B cell (primary cell): ENCODE data around the gene TP53AIP1. TPM values are rescaled to one million over a fixed set of nuclear protein-coding genes. Genes with fewer than 3 reads are reported as not detected.

Source experiments
- ATAC-seq: fragments of 200-7000 bp; cut with Tn5 transposase; one replicate; pipeline ENCODE4 v1.10.0; 2021; ENCODE audit warnings: low read depth, mild to moderate bottlenecking, moderate number of reproducible peaks, moderate library complexity
- CTCF ChIA-PET: fragments of 350-600 bp; sonication (Branson Sonifier 250); formaldehyde crosslinking; loops from one replicate; lab custom pipeline; 2021; ENCODE audit warnings: antibody characterized with exemption, inconsistent platforms; lab: Charles Lee
- POLR2A ChIA-PET: fragments of 350-600 bp; sonication (Branson Sonifier 250); formaldehyde crosslinking; loops from one replicate; lab custom pipeline; 2021; ENCODE audit warnings: antibody characterized with exemption; lab: Charles Lee
- DNase-seq: peaks from one replicate; pipeline ENCODE4 v3.0.0; 2013
- H2AFZ ChIP-seq: 2 replicates; pipeline ENCODE4 v1.6.1; 2012; ENCODE audit warnings: mild to moderate bottlenecking, low read depth, low read length; ENCODE audit not compliant: insufficient read depth, poor library complexity, severe bottlenecking
- H3K27ac ChIP-seq, 2 donors: 1 replicate in 1 of 2; 2 replicates in 1 of 2; pipeline ENCODE4 v1.5.1; 2012 to 2013; ENCODE audit warnings: low read length in 2 of 2, mild to moderate bottlenecking in 2 of 2, moderate library complexity in 1 of 2
- H3K27me3 ChIP-seq, 4 experiments: fragments of 200-600 bp in 1 of 4; sonication (generic) in 1 of 4; replicated peaks in 1 of 4; 1 replicate in 2 of 4; 2 replicates in 2 of 4; pipeline versions ENCODE4 v1.6.1 to v1.7.0; 2013 to 2016; ENCODE audit warnings: low read length in 3 of 4, mild to moderate bottlenecking in 2 of 4, mixed read lengths in 1 of 4, moderate library complexity in 1 of 4; ENCODE audit not compliant: insufficient read depth in 4 of 4, control insufficient read depth in 3 of 4; ENCODE audit errors: control extremely low read depth in 1 of 4
- H3K36me3 ChIP-seq, 2 experiments: replicated peaks in 1 of 2; 1 replicate in 1 of 2; 2 replicates in 1 of 2; pipeline versions ENCODE4 v1.6.1 to v1.7.1; 2013; ENCODE audit warnings: low read length in 1 of 2; ENCODE audit not compliant: insufficient read depth in 2 of 2, control insufficient read depth in 1 of 2; ENCODE audit errors: control extremely low read depth in 1 of 2, extremely low read depth in 1 of 2
- H3K4me1 ChIP-seq, 2 donors: fragments of 200-600 bp in 1 of 2; sonication (generic) in 1 of 2; 1 replicate in 1 of 2; 2 replicates in 1 of 2; pipeline versions ENCODE4 v1.5.1 to v1.6.1; 2013 to 2017; ENCODE audit warnings: low read length in 2 of 2; ENCODE audit not compliant: control insufficient read depth in 2 of 2, insufficient read depth in 2 of 2
- H3K4me2 ChIP-seq: replicated peaks from 2 replicates; pipeline ENCODE3; 2012; ENCODE audit warnings: mild to moderate bottlenecking, low read depth, low read length; ENCODE audit not compliant: poor library complexity, severe bottlenecking
- H3K4me3 ChIP-seq, 5 experiments: fragments of 200-600 bp in 1 of 5; sonication (generic) in 1 of 5; 1 replicate in 3 of 5; 2 replicates in 2 of 5; pipeline versions ENCODE4 v1.5.1 to v1.7.0; 2011 to 2016; ENCODE audit warnings: low read length in 4 of 5, mild to moderate bottlenecking in 4 of 5, low read depth in 2 of 5, control low read depth in 1 of 5, moderate library complexity in 1 of 5; ENCODE audit not compliant: insufficient read depth in 1 of 5; ENCODE audit errors: control extremely low read depth in 1 of 5, extremely low read depth in 1 of 5
- H3K79me2 ChIP-seq: fragments of 200-600 bp; sonication (generic); one replicate; pipeline ENCODE4 v1.6.0; 2016; ENCODE audit warnings: low read length; ENCODE audit not compliant: control insufficient read depth, insufficient read depth
- H3K9ac ChIP-seq: fragments of 200-600 bp; sonication (generic); 2 replicates; pipeline ENCODE4 v1.6.1; 2017; ENCODE audit warnings: mild to moderate bottlenecking, low read length, moderate library complexity
- H3K9me3 ChIP-seq, 3 donors: one replicate each; pipeline versions ENCODE4 v1.6.1 to v1.7.1; 2013; ENCODE audit warnings: low read length in 2 of 3; ENCODE audit not compliant: control insufficient read depth in 2 of 3, insufficient read depth in 1 of 3; ENCODE audit errors: control extremely low read depth in 1 of 3
- H4K20me1 ChIP-seq: 2 replicates; pipeline ENCODE4 v1.6.0; 2012; ENCODE audit warnings: mild to moderate bottlenecking, low read length; ENCODE audit not compliant: insufficient read depth, control insufficient read depth, poor library complexity, severe bottlenecking
- H3K27ac Mint-ChIP-seq: one replicate; pipeline ENCODE4 v1.8.0; 2021; ENCODE audit warnings: mixed read lengths
- H3K27me3 Mint-ChIP-seq: one replicate; pipeline ENCODE4 v1.8.0; 2021; ENCODE audit warnings: mixed read lengths
- H3K4me1 Mint-ChIP-seq: one replicate; pipeline ENCODE4 v1.8.0; 2021; ENCODE audit warnings: mixed read lengths
- H3K4me3 Mint-ChIP-seq: one replicate; pipeline ENCODE4 v1.8.0; 2021; ENCODE audit warnings: mixed read lengths
- H3K9me3 Mint-ChIP-seq: one replicate; pipeline ENCODE4 v1.8.0; 2022; ENCODE audit warnings: mixed read lengths; ENCODE audit not compliant: insufficient read depth
- EZH2 ChIP-seq: IDR thresholded peaks from 2 replicates; pipeline ENCODE4 v1.6.1; 2012; ENCODE audit warnings: borderline replicate concordance, low read depth, mild to moderate bottlenecking, moderate library complexity, low read length; ENCODE audit not compliant: insufficient read depth, poor library complexity, severe bottlenecking
- WGBS: methylation state at CpG from one replicate; pipeline ENCODE4 v1.1.5; 2013; ENCODE audit warnings: missing lambda C conversion rate; ENCODE audit not compliant: insufficient coverage; 5-methylcytosine and 5-hydroxymethylcytosine counted together
- intact Hi-C: fragments of 100-400 bp; cut with micrococcal nuclease; formaldehyde crosslinking; loops from one replicate; pipeline ENCODE4 v1.10.0; 2022
- polyA plus RNA-seq: library from polyadenylated mRNA; depleted of rRNA; stranded (reverse); fragments of >200 nt; gene quantifications from 2 replicates; pipeline ENCODE4 v1.2.3, GENCODE V29; 2012
- total RNA-seq, 2 donors: library from RNA; stranded (reverse); fragments of 120-200 nt in 1 of 2; gene quantifications; 1 replicate in 1 of 2; 2 replicates in 1 of 2; pipeline versions ENCODE4 v1.2.3 to v1.2.4, GENCODE V29; 2013 to 2022
- TF ChIP-seq, protein P1 (sequence below): fragments of 200-600 bp; IDR thresholded peaks from one replicate; pipeline ENCODE4 v1.8.0; 2022; ENCODE audit warnings: antibody characterized with exemption, mild to moderate bottlenecking

Gene TP53AIP1
- total and polyA plus RNA-seq, 2 donors (not counting 1 experiment from before 2014, with no cell fraction given) = 0.04 to 0.12 TPM

DNA sequence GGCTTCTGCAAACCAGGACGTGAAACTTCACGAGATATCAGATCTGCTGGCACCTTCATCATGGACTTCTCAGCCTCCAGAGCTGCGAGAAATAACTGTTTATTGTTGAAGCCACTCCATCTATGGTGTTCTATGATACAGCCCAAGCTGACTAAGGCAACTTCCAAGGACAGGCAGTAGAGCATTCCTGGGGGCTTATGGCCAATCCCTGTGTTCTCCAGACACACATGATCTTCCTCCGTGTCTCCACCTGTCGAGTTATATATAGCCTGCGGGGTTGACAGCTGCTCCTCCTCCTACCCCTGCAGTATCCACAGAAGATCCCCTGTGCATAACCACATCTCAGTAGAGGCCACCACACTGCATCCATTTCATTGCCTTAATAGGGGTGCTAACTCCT, 11.0 kb downstream of the TP53AIP1 start:
- ChIA-PET POLR2A (no interaction called here), CTCF (interaction anchor here (1.2 to 1.6 kb wide), 2 partner anchors 26 to 45 kb away, joined by 3 read pairs; no protein-coding TSS in a partner anchor)
- ATAC-seq = no peak

DNA sequence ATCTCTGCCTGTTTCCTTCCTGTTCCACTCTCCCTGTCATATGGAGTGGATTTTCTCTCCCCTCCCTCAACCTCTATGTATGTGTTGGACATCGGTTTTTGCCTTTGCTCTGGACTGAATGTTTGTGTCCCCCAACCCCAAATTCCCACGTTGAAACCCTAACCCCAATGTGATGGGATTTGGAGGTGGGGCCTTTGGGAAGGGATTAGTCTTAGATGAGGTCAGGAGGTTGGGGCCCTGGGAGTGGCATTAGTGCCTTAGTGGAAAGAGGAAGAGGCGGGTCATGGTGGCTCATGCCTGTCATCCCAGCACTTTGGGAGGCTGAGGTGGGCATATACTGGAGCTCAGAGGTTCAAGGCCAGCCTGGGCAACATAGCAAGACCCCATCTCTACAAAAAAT, 11.6 kb downstream of the TP53AIP1 start:
- Histone ChIP-seq H4K20me1 (no peaks in the 10 kb centered on the region), H3K27me3 (peaks cover 0 to 18% (median 0%) of the 10 kb centered on the region in 4 experiments), H3K79me2 (no peaks in the 10 kb centered on the region), H3K4me1 (peaks cover 7 to 11% of the 10 kb centered on the region in 2 donors), H3K27ac (no peak overlapping the region), H3K36me3 (no peaks in the 10 kb centered on the region), H3K4me3 (no peak overlapping the region), H2AFZ (no peak overlapping the region), H3K4me2 (no peak overlapping the region), H3K9me3 (peaks cover 0 to 16% (median 0%) of the 10 kb centered on the region in 3 donors), H3K9ac (no peak overlapping the region)
- no peak for ATAC-seq
- ChIA-PET CTCF (interaction anchor here (1.6 kb wide), 1 partner anchor 45 kb away, joined by 3 read pairs; no protein-coding TSS in a partner anchor), POLR2A (interaction anchor here (0.6 kb wide), 1 partner anchor 25 kb away, joined by 3 read pairs; no protein-coding TSS in a partner anchor)
- DNase-seq = no peak
- peaks cover 18% of the 10 kb centered on the region for H3K27me3 Mint-ChIP-seq
- no peaks in the 10 kb centered on the region for H3K9me3 Mint-ChIP-seq
- H3K27ac Mint-ChIP-seq = no peak overlapping the region
- no CpG with 5 or more reads among the region's 3 CpGs for WGBS
- no peak overlapping the region for H3K4me3 Mint-ChIP-seq
- H3K4me1 Mint-ChIP-seq = peaks cover 15% of the 10 kb centered on the region
- intact Hi-C loops = no loop called here
- no peak for TF ChIP-seq EZH2
- TF ChIP-seq, protein P1, sequence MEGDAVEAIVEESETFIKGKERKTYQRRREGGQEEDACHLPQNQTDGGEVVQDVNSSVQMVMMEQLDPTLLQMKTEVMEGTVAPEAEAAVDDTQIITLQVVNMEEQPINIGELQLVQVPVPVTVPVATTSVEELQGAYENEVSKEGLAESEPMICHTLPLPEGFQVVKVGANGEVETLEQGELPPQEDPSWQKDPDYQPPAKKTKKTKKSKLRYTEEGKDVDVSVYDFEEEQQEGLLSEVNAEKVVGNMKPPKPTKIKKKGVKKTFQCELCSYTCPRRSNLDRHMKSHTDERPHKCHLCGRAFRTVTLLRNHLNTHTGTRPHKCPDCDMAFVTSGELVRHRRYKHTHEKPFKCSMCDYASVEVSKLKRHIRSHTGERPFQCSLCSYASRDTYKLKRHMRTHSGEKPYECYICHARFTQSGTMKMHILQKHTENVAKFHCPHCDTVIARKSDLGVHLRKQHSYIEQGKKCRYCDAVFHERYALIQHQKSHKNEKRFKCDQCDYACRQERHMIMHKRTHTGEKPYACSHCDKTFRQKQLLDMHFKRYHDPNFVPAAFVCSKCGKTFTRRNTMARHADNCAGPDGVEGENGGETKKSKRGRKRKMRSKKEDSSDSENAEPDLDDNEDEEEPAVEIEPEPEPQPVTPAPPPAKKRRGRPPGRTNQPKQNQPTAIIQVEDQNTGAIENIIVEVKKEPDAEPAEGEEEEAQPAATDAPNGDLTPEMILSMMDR = no peak

More for the DNA sequence above, 11.0 kb downstream of the TP53AIP1 start:
- peaks cover 20% of the 10 kb centered on the region for H3K27me3 Mint-ChIP-seq
- DNase-seq = no peak
- H3K27me3 ChIP-seq = peaks cover 0 to 18% (median 0%) of the 10 kb centered on the region in 4 experiments
- no peak overlapping the region for H3K4me3 ChIP-seq
- H3K36me3 ChIP-seq = no peaks in the 10 kb centered on the region
- no peak overlapping the region for H3K9ac ChIP-seq
- 94% methylated on average over 6 of the region's 6 CpGs for WGBS
- H3K4me2 ChIP-seq = no peak overlapping the region
- no peak overlapping the region for H3K4me3 Mint-ChIP-seq
- peaks cover 0 to 16% (median 0%) of the 10 kb centered on the region in 3 donors for H3K9me3 ChIP-seq
- no peak overlapping the region for H3K27ac Mint-ChIP-seq
- H3K9me3 Mint-ChIP-seq = no peaks in the 10 kb centered on the region
- H2AFZ ChIP-seq = no peak overlapping the region
- no peaks in the 10 kb centered on the region for H3K79me2 ChIP-seq
- TF ChIP-seq, protein P1 = no peak
- TF ChIP-seq EZH2 = no peak
- H3K27ac ChIP-seq = no peak overlapping the region
- peaks cover 15% of the 10 kb centered on the region for H3K4me1 Mint-ChIP-seq
- H3K4me1 ChIP-seq = peaks cover 7 to 11% of the 10 kb centered on the region in 2 donors
- intact Hi-C loops = no loop called here
- H4K20me1 ChIP-seq = no peaks in the 10 kb centered on the region
